ENCODE data around the gene CALHM6. TPM values are rescaled to one million over a fixed set of nuclear protein-coding genes. Genes with fewer than 3 reads are reported as not detected.

Gene CALHM6
- total and polyA plus RNA-seq, 2 of the 8 experiments (the other 6 are each of a cell fraction or from before 2014, with no cell fraction given), result 0.93 to 1.8 TPM

DNA sequence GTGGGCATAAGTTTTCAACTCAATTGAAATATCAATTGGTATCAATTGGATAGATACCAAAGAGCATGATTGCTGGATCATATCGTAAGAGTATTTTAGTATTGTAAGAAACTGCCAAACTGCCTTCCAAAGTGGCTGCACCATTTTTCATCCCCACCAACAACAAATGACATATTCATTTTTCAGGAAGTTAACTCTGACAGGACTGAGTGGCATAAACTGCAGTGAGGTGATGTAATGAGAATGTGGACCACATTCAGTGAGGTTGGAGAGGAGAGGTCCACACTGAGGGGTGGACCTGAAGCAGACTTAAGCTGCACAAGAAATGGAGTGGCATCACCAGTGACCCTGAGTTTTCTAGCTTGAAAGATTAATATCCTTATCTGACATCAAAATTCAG lies 11.6 kb upstream of the CALHM6 start:
- H3K79me2 ChIP-seq (ENCODE audit: control insufficient read depth in 1 of 2, insufficient read depth in 2 of 2, low read length in 2 of 2), result no peaks in the 10 kb centered on the region
- no peak overlapping the region for H2BK20ac ChIP-seq (ENCODE audit: low read length)
- H2AFZ ChIP-seq (ENCODE audit: low read length), result no peak overlapping the region
- no peak overlapping the region for H2BK12ac ChIP-seq (ENCODE audit: low read depth, low read length)
- H3K18ac ChIP-seq (ENCODE audit: extremely low read depth, low read length), result no peak overlapping the region
- no peak overlapping the region for H3K56ac ChIP-seq (replicated peaks; ENCODE audit: insufficient read length, low read depth, low read length)
- H3K4me3 ChIP-seq (ENCODE audit: extremely low read depth in 1 of 4, insufficient read depth in 2 of 4, low read depth in 3 of 4, low read length in 4 of 4), result no peak overlapping the region
- H3K9me3 ChIP-seq (ENCODE audit: insufficient read depth in 2 of 2, low read depth in 1 of 2, low read length in 1 of 2), result no peaks in the 10 kb centered on the region
- TF ChIP-seq CTBP2 (IDR thresholded peaks at IDR 0.05; ENCODE audit: borderline replicate concordance, insufficient read depth, insufficient read length, low read length) (no peak), BACH1 (IDR thresholded peaks at IDR 0.05; ENCODE audit: low read length) (no peak)
- no peak overlapping the region for H2BK120ac ChIP-seq (replicated peaks; ENCODE audit: low read depth, low read length)
- H3K4me1 ChIP-seq (replicated peaks in 1 of 4; ENCODE audit: control insufficient read depth in 3 of 4, insufficient read depth in 4 of 4, low read length in 3 of 4), result peaks cover 0 to 2% (median 0%) of the 10 kb centered on the region in 4 experiments; a peak in 1 of 7 replicates
- no peak overlapping the region for H4K5ac ChIP-seq (ENCODE audit: insufficient read length, low read depth, low read length)
- H3K27ac ChIP-seq (ENCODE audit: low read depth, low read length), result no peak overlapping the region
- no peak overlapping the region for H2BK15ac ChIP-seq (ENCODE audit: low read length)
- no peak for FAIRE-seq
- no peak overlapping the region for H3K4me2 ChIP-seq (ENCODE audit: insufficient read depth in 1 of 2, low read depth in 2 of 2, low read length in 2 of 2)
- H3K23ac ChIP-seq (ENCODE audit: insufficient read length), result no peak overlapping the region
- POLR2A ChIA-PET (ENCODE audit: partially characterized antibody), result no interaction called here
- no peak overlapping the region for H3K14ac ChIP-seq (ENCODE audit: insufficient read length)
- no peaks in the 10 kb centered on the region for H3K27me3 ChIP-seq (replicated peaks in 1 of 4; ENCODE audit: control insufficient read depth in 3 of 4, extremely low read depth in 1 of 4, insufficient read depth in 3 of 4, low read length in 3 of 4)
- no peaks in the 10 kb centered on the region for H4K20me1 ChIP-seq (replicated peaks in 1 of 2; ENCODE audit: control insufficient read depth in 1 of 2, insufficient read depth in 2 of 2, low read length in 2 of 2)
- H4K8ac ChIP-seq (ENCODE audit: extremely low read depth, insufficient read depth, low read length), result no peak overlapping the region
- H2AK5ac ChIP-seq (ENCODE audit: low read depth, low read length), result no peak overlapping the region
- CTCF ChIA-PET (ENCODE audit: partially characterized antibody), result interaction anchor here (0.6 to 2.5 kb wide), 3 partner anchors 9 to 36 kb away, joined by 3 to 9 read pairs (median 4); no protein-coding TSS in a partner anchor
- H2BK5ac ChIP-seq (ENCODE audit: low read depth, low read length), result no peak overlapping the region
- DNase-seq (ENCODE audit: low read depth in 1 of 2, low spot score in 2 of 2), result no peak
- no peaks in the 10 kb centered on the region for H3K79me1 ChIP-seq (ENCODE audit: low read depth, low read length)
- no peak overlapping the region for H3K9ac ChIP-seq (replicated peaks in 1 of 4; ENCODE audit: extremely low read depth in 1 of 4, low read depth in 3 of 4, low read length in 3 of 4)
- H3K4ac ChIP-seq (replicated peaks; ENCODE audit: insufficient read length, low read depth, low read length), result no peak overlapping the region
- 75% methylated on average over 1 of the region's 1 CpG; no CpG with 5 or more reads in 1 of the 2 experiments for WGBS, 2 experiments (ENCODE audit: extremely low coverage in 1 of 2, insufficient coverage in 1 of 2, insufficient read length in 1 of 2, insufficient replicate concordance in 2 of 2, low coverage in 1 of 2, low lambda C conversion rate in 2 of 2, missing lambda C conversion rate in 1 of 2)
- H3K36me3 ChIP-seq (ENCODE audit: control insufficient read depth in 2 of 4, insufficient read depth in 4 of 4, low read length in 3 of 4), result no peaks in the 10 kb centered on the region
- no peaks in the 10 kb centered on the region; the same call in 1 of the 2 replicates for H3K23me2 ChIP-seq (ENCODE audit: low read depth, low read length)
- H4K91ac ChIP-seq (replicated peaks; ENCODE audit: insufficient read length, low read length), result no peak overlapping the region

All from H1 (cell line).